Measurements from ENCODE around the gene PGLYRP3. TPM values are rescaled to one million over a fixed set of nuclear protein-coding genes. Genes with fewer than 3 reads are reported as not detected.

Gene PGLYRP3
- total RNA-seq, 2 experiments from 2014 or later = not detected

- intact Hi-C loops (cut with DNase I, micrococcal nuclease) = no loop called here
- Mint-ChIP-seq H3K4me3 (no peak overlapping the region), H3K27me3 (peaks cover 10% of the 10 kb centered on the region), H3K36me3 (ENCODE audit: low read depth) (no peaks in the 10 kb centered on the region), H3K27ac (no peak overlapping the region), H3K9me3 (no peaks in the 10 kb centered on the region), H3K4me1 (ENCODE audit: low read depth) (peaks cover 87% of the 10 kb centered on the region)
- DNase-seq (no peak), ATAC-seq (ENCODE audit: poor library complexity) (no peak)
- no peak overlapping the region for H3K4me3 ChIP-seq (ENCODE audit: low read length)
- H3K27ac ChIP-seq (ENCODE audit: low read depth in 1 of 2, low read length in 2 of 2) = no peak overlapping the region
- H3K27me3 ChIP-seq (ENCODE audit: control insufficient read depth in 1 of 2, insufficient read depth in 2 of 2, low read length in 2 of 2) = peaks cover 0 to 9% of the 10 kb centered on the region in 2 experiments
- ChIA-PET POLR2A (no interaction called here), CTCF (interaction anchor here (1.4 kb wide), 1 partner anchor 11 kb away, joined by 5 read pairs; no protein-coding TSS in a partner anchor)
- no peaks in the 10 kb centered on the region for H3K36me3 ChIP-seq (ENCODE audit: insufficient read depth, low read length)
- no peaks in the 10 kb centered on the region for H3K9me3 ChIP-seq (ENCODE audit: control insufficient read depth in 1 of 2, insufficient read depth in 1 of 2, low read length in 2 of 2)
- H3K4me1 ChIP-seq (ENCODE audit: insufficient read depth, low read length) = peaks cover 32% of the 10 kb centered on the region
- TF ChIP-seq CTCF (IDR thresholded peaks at IDR 0.05) = no peak
Measured at GRCh38 chr1:153341431-153341934, 28.7 kb upstream of the PGLYRP3 start.

- H3K27me3 Mint-ChIP-seq = peaks cover 1% of the 10 kb centered on the region
- H3K27ac ChIP-seq (ENCODE audit: low read depth in 1 of 2, low read length in 2 of 2) = no peak overlapping the region
- no peak overlapping the region for H3K4me3 ChIP-seq (ENCODE audit: low read length)
- H3K27ac Mint-ChIP-seq = no peak overlapping the region
- CTCF ChIA-PET = no interaction called here
- POLR2A ChIA-PET = no interaction called here
- H3K4me1 Mint-ChIP-seq (ENCODE audit: low read depth) = peaks cover 76% of the 10 kb centered on the region
- no peak for TF ChIP-seq CTCF (IDR thresholded peaks at IDR 0.05)
- intact Hi-C loops (cut with DNase I, micrococcal nuclease) = no loop called here
- peaks cover 0 to 9% of the 10 kb centered on the region in 2 experiments for H3K27me3 ChIP-seq (ENCODE audit: control insufficient read depth in 1 of 2, insufficient read depth in 2 of 2, low read length in 2 of 2)
- H3K9me3 ChIP-seq (ENCODE audit: control insufficient read depth in 1 of 2, insufficient read depth in 1 of 2, low read length in 2 of 2) = no peaks in the 10 kb centered on the region
- no peaks in the 10 kb centered on the region for H3K36me3 Mint-ChIP-seq (ENCODE audit: low read depth)
- H3K4me1 ChIP-seq (ENCODE audit: insufficient read depth, low read length) = peaks cover 20% of the 10 kb centered on the region
- H3K9me3 Mint-ChIP-seq = no peaks in the 10 kb centered on the region
- no peak for ATAC-seq (ENCODE audit: poor library complexity)
- H3K4me3 Mint-ChIP-seq = no peak overlapping the region
- DNase-seq = no peak
- H3K36me3 ChIP-seq (ENCODE audit: insufficient read depth, low read length) = no peaks in the 10 kb centered on the region
Measured at GRCh38 chr1:153340356-153340755, 27.6 kb upstream of the PGLYRP3 start.

- Mint-ChIP-seq H3K4me3 (peak overlapping the region; percentile 7), H3K27me3 (no peaks in the 10 kb centered on the region), H3K36me3 (ENCODE audit: low read depth) (no peaks in the 10 kb centered on the region), H3K4me1 (ENCODE audit: low read depth) (peaks cover 71% of the 10 kb centered on the region), H3K9me3 (no peaks in the 10 kb centered on the region), H3K27ac (no peak overlapping the region)
- POLR2A ChIA-PET = no interaction called here
- TF ChIP-seq CTCF (IDR thresholded peaks at IDR 0.05) = no peak
- Histone ChIP-seq H3K27me3 (ENCODE audit: control insufficient read depth in 1 of 2, insufficient read depth in 2 of 2, low read length in 2 of 2) (peaks cover 0 to 9% of the 10 kb centered on the region in 2 experiments), H3K9me3 (ENCODE audit: control insufficient read depth in 1 of 2, insufficient read depth in 1 of 2, low read length in 2 of 2) (no peaks in the 10 kb centered on the region), H3K36me3 (ENCODE audit: insufficient read depth, low read length) (no peaks in the 10 kb centered on the region), H3K4me1 (ENCODE audit: insufficient read depth, low read length) (peaks cover 15% of the 10 kb centered on the region), H3K27ac (ENCODE audit: low read depth in 1 of 2, low read length in 2 of 2) (no peak overlapping the region), H3K4me3 (ENCODE audit: low read length) (no peak overlapping the region)
- DNase-seq = peak in 1 of 14 experiments; percentile 38
- no peak for ATAC-seq (ENCODE audit: poor library complexity)
- intact Hi-C loops (cut with DNase I, micrococcal nuclease) = no loop called here
- CTCF ChIA-PET = no interaction called here
Measured at GRCh38 chr1:153339802-153340201, 27.1 kb upstream of the PGLYRP3 start.

Measured in CD4-positive, alpha-beta T cell (primary cell).